NCI-H82 (cell line): ENCODE results near the gene CXCL9.
"Not testable (repeated sequence)": the region's sequence is repeated elsewhere in the genome, so short reads cannot be mapped to it uniquely, and the experiment has no call there.

Experiments used
- DNase-seq: peaks from one replicate; lab custom pipeline; 2025; lab: John Stamatoyannopoulos, UW

The CXCL9 gene

GRCh38 chr4:75954811-75955210, 52.5 kb downstream of the CXCL9 start:
- not testable (repeated sequence) for DNase-seq

DNA sequence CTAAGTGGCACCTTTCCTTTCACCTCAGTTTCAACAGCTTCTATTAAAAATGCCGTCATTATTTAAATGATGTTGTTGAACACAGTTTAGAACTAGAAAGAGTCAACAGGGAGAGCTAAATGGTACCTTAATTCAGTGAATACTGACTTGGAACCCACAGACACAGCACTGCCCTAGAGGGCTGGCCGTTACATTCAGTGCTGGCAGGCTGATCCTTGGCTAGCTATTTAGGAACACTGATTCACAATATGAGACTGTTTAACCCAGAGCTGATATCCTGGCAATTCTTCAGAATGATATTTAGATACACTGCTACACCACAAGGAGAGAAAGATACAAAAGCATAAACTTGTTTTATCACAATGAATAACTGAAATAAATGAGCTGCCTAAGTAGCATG, 53.8 kb downstream of the CXCL9 start:
- no peak for DNase-seq
